Measurements from ENCODE around the gene ATXN1. TPM values are rescaled to one million over a fixed set of nuclear protein-coding genes. Genes with fewer than 3 reads are reported as not detected.

ATXN1 gene
- polyA plus RNA-seq, 1 of the 3 experiments (the other 2 are of a cell fraction) = 7.9 TPM

GRCh38 chr6:16663901-16664300 is 97.4 kb downstream of the ATXN1 start:
- 92% methylated on average over 1 of the region's 1 CpG for WGBS (ENCODE audit: low lambda C conversion rate)
- no peak for DNase-seq
- Histone ChIP-seq H3K4me3 (ENCODE audit: low read depth in 2 of 2, low read length in 1 of 2) (no peak overlapping the region), H3K27ac (ENCODE audit: low read depth in 2 of 2, low read length in 1 of 2) (no peak overlapping the region), H3F3A (replicated peaks; ENCODE audit: insufficient read depth) (peaks cover 11% of the 10 kb centered on the region), H3K4me2 (no peak overlapping the region), H3K36me3 (replicated peaks in 1 of 2; ENCODE audit: control insufficient read depth in 1 of 2, insufficient read depth in 2 of 2, low read length in 1 of 2) (peaks cover 0 to 34% of the 10 kb centered on the region in 2 experiments), H3K9ac (no peak overlapping the region), H3K4me1 (ENCODE audit: control insufficient read depth in 1 of 2, insufficient read depth in 2 of 2, low read depth in 1 of 2, low read length in 1 of 2) (no peaks in the 10 kb centered on the region; a peak in 1 of 4 replicates), H3K27me3 (ENCODE audit: insufficient read depth) (no peaks in the 10 kb centered on the region), H3K79me2 (ENCODE audit: insufficient read depth) (peaks cover 31% of the 10 kb centered on the region; the same call in 1 of the 2 replicates), H3K9me2 (no peaks in the 10 kb centered on the region), H4K20me1 (ENCODE audit: insufficient read depth) (0 out of 2 replicates have a peak, but pooled peaks cover 2% of the 10 kb centered on the region), H3K9me3 (no peaks in the 10 kb centered on the region), H2AFZ (ENCODE audit: low read depth) (no peak overlapping the region)
- ChIA-PET POLR2A (no interaction called here), CTCF (no interaction called here)
- TF ChIP-seq POLR2AphosphoS5 (IDR thresholded peaks at IDR 0.05; ENCODE audit: low read depth, low read length) = no peak
- no peak for TF ChIP-seq SMC3 (IDR thresholded peaks at IDR 0.05; ENCODE audit: low read depth, low read length)
- TF ChIP-seq MXI1 (IDR thresholded peaks at IDR 0.05; ENCODE audit: low read depth, low read length) = no peak
- TF ChIP-seq RCOR1 (IDR thresholded peaks at IDR 0.05; ENCODE audit: low read length) = no peak
- no peak for TF ChIP-seq RAD21 (IDR thresholded peaks at IDR 0.05; ENCODE audit: low read length)
- no peak for TF ChIP-seq CHD2 (IDR thresholded peaks at IDR 0.05; ENCODE audit: low read length, partially characterized antibody)
- no peak for TF ChIP-seq USF1 (IDR thresholded peaks at IDR 0.05; ENCODE audit: borderline replicate concordance, low read depth)
- TF ChIP-seq CTCF (IDR thresholded peaks at IDR 0.05) = no peak
- no peak for TF ChIP-seq NRF1 (IDR thresholded peaks at IDR 0.05; ENCODE audit: low read depth, low read length)
- TF ChIP-seq IRF3 (IDR thresholded peaks at IDR 0.05; ENCODE audit: low read depth, low read length) = no peak
- TF ChIP-seq YY1 (IDR thresholded peaks at IDR 0.05; ENCODE audit: low read depth) = no peak
- no peak for TF ChIP-seq FOSL2 (IDR thresholded peaks at IDR 0.05; ENCODE audit: borderline replicate concordance, low read depth)
- TF ChIP-seq SIN3A (IDR thresholded peaks at IDR 0.05; ENCODE audit: borderline replicate concordance, low read depth, low read length) = no peak

- Histone ChIP-seq H3K4me3 (ENCODE audit: low read depth in 2 of 2, low read length in 1 of 2) (no peak overlapping the region), H3K27ac (ENCODE audit: low read depth in 2 of 2, low read length in 1 of 2) (no peak overlapping the region), H3K27me3 (ENCODE audit: insufficient read depth) (no peaks in the 10 kb centered on the region), H3K4me2 (no peak overlapping the region), H3K36me3 (replicated peaks in 1 of 2; ENCODE audit: control insufficient read depth in 1 of 2, insufficient read depth in 2 of 2, low read length in 1 of 2) (peaks cover 3 to 40% of the 10 kb centered on the region in 2 experiments), H3K9me3 (no peaks in the 10 kb centered on the region), H2AFZ (ENCODE audit: low read depth) (no peak overlapping the region), H3K4me1 (ENCODE audit: control insufficient read depth in 1 of 2, insufficient read depth in 2 of 2, low read depth in 1 of 2, low read length in 1 of 2) (no peaks in the 10 kb centered on the region; a peak in 1 of 4 replicates), H3F3A (replicated peaks; ENCODE audit: insufficient read depth) (peaks cover 8% of the 10 kb centered on the region), H3K9me2 (no peaks in the 10 kb centered on the region), H3K79me2 (ENCODE audit: insufficient read depth) (peaks cover 13% of the 10 kb centered on the region; the same call in 1 of the 2 replicates), H4K20me1 (ENCODE audit: insufficient read depth) (no peaks in the 10 kb centered on the region), H3K9ac (no peak overlapping the region)
- ChIA-PET CTCF (no interaction called here), POLR2A (no interaction called here)
- DNase-seq = no peak
- 100% methylated on average over 1 of the region's 1 CpG for WGBS (ENCODE audit: low lambda C conversion rate)
- TF ChIP-seq FOXJ3 (CRISPR knock-in tag; IDR thresholded peaks at IDR 0.05) (no peak), MXI1 (IDR thresholded peaks at IDR 0.05; ENCODE audit: low read depth, low read length) (no peak), ZBTB33 (IDR thresholded peaks at IDR 0.05; ENCODE audit: borderline replicate concordance, low read depth) (no peak), CHD2 (IDR thresholded peaks at IDR 0.05; ENCODE audit: low read length, partially characterized antibody) (no peak), CTCF (IDR thresholded peaks at IDR 0.05) (no peak)
Observed at GRCh38 chr6:16660157-16660497, 101.1 kb downstream of the ATXN1 start.

All from SK-N-SH (cell line).